GM12873 (cell line): ENCODE measurements around the gene HOXD9.

ENCODE experiments used
- CTCF ChIP-seq: IDR thresholded peaks from 2 replicates; pipeline ENCODE4 v1.5.1; 2012; ENCODE audit warnings: low read depth, mild to moderate bottlenecking, moderate library complexity, low read length, control low read depth; ENCODE audit not compliant: insufficient read depth; ENCODE audit errors: missing control alignments

The HOXD9 gene

GRCh38 chr2:176173567-176174381, 51.3 kb downstream of the HOXD9 start:
- no peak for TF ChIP-seq CTCF

GRCh38 chr2:176174382-176174823, 51.9 kb downstream of the HOXD9 start:
- no peak for TF ChIP-seq CTCF
